Measurements from ENCODE around the gene CHD2.

The CHD2 gene

GRCh38 chr15:92881802-92882696 lies 18.1 kb upstream of the CHD2 start:
- H3K4me3 ChIP-seq (ENCODE audit: low read depth, low read length) = peak overlapping the region; percentile 56
- no peak for TF ChIP-seq CTCF (IDR thresholded peaks at IDR 0.05)
- H3K27me3 ChIP-seq (ENCODE audit: control insufficient read depth, insufficient read depth, low read length) = no peaks in the 10 kb centered on the region
- H3K79me2 ChIP-seq = peaks cover 16% of the 10 kb centered on the region
- H3K27ac ChIP-seq = peak overlapping the region; percentile 95
- H3K4me1 ChIP-seq = peaks cover 28% of the 10 kb centered on the region
- H3K36me3 ChIP-seq (ENCODE audit: control insufficient read depth, insufficient read depth, low read length) = peaks cover 3% of the 10 kb centered on the region
- no peaks in the 10 kb centered on the region for H3K9me3 ChIP-seq (ENCODE audit: control insufficient read depth, low read length)
- H2AFZ ChIP-seq = peak overlapping the region; percentile 84
- no peak overlapping the region for H3K9ac ChIP-seq
- H3K4me2 ChIP-seq (ENCODE audit: low read length) = peak overlapping the region; percentile 77

GRCh38 chr15:92882697-92883162 lies 17.4 kb upstream of the CHD2 start:
- TF ChIP-seq CTCF (IDR thresholded peaks at IDR 0.05) = no peak
- H3K4me3 ChIP-seq (ENCODE audit: low read depth, low read length) = peak overlapping the region; percentile 93
- H3K27me3 ChIP-seq (ENCODE audit: control insufficient read depth, insufficient read depth, low read length) = no peaks in the 10 kb centered on the region
- H3K27ac ChIP-seq = peak overlapping the region; percentile 97
- no peak overlapping the region for H2AFZ ChIP-seq
- peaks cover 28% of the 10 kb centered on the region for H3K4me1 ChIP-seq
- H3K79me2 ChIP-seq = peaks cover 16% of the 10 kb centered on the region
- H3K9ac ChIP-seq = peak overlapping the region; percentile 94
- no peaks in the 10 kb centered on the region for H3K9me3 ChIP-seq (ENCODE audit: control insufficient read depth, low read length)
- H3K4me2 ChIP-seq (ENCODE audit: low read length) = no peak overlapping the region
- H3K36me3 ChIP-seq (ENCODE audit: control insufficient read depth, insufficient read depth, low read length) = peaks cover 3% of the 10 kb centered on the region

- H3K9ac ChIP-seq = peak overlapping the region; percentile 94
- no peak for TF ChIP-seq CTCF (IDR thresholded peaks at IDR 0.05)
- peak overlapping the region; percentile 95 for H3K4me2 ChIP-seq (ENCODE audit: low read length)
- no peaks in the 10 kb centered on the region for H3K27me3 ChIP-seq (ENCODE audit: control insufficient read depth, insufficient read depth, low read length)
- H2AFZ ChIP-seq = no peak overlapping the region
- peaks cover 16% of the 10 kb centered on the region for H3K79me2 ChIP-seq
- peaks cover 24% of the 10 kb centered on the region for H3K4me1 ChIP-seq
- peak overlapping the region; percentile 97 for H3K27ac ChIP-seq
- peaks cover 2% of the 10 kb centered on the region for H3K36me3 ChIP-seq (ENCODE audit: control insufficient read depth, insufficient read depth, low read length)
- H3K4me3 ChIP-seq (ENCODE audit: low read depth, low read length) = peak overlapping the region; percentile 93
- H3K9me3 ChIP-seq (ENCODE audit: control insufficient read depth, low read length) = no peaks in the 10 kb centered on the region
These were observed 16.8 kb upstream of the CHD2 start for GRCh38 chr15:92883163-92883875.

- Histone ChIP-seq H2AFZ (no peak overlapping the region), H3K79me2 (peaks cover 18% of the 10 kb centered on the region), H3K4me3 (ENCODE audit: low read depth, low read length) (peak overlapping the region; percentile 93), H3K27ac (peak overlapping the region; percentile 97), H3K9ac (peak overlapping the region; percentile 94), H3K36me3 (ENCODE audit: control insufficient read depth, insufficient read depth, low read length) (no peaks in the 10 kb centered on the region), H3K4me2 (ENCODE audit: low read length) (peak overlapping the region; percentile 95), H3K27me3 (ENCODE audit: control insufficient read depth, insufficient read depth, low read length) (no peaks in the 10 kb centered on the region), H3K9me3 (ENCODE audit: control insufficient read depth, low read length) (no peaks in the 10 kb centered on the region), H3K4me1 (peaks cover 18% of the 10 kb centered on the region)
- TF ChIP-seq CTCF (IDR thresholded peaks at IDR 0.05) = no peak
These were observed 16.2 kb upstream of the CHD2 start for GRCh38 chr15:92883876-92884435.

Measured in parathyroid adenoma (tissue), 2 donors.